CD4-positive, alpha-beta T cell treated with Interleukin-2 at 100 ng/mL for 4 hours (primary cell): ENCODE measurements around the gene RND1.

Source experiments
- DNase-seq: peaks from one replicate; pipeline ENCODE4 v3.0.0-alpha.2; 2020; ENCODE audit warnings: low spot score

The RND1 gene

DNA sequence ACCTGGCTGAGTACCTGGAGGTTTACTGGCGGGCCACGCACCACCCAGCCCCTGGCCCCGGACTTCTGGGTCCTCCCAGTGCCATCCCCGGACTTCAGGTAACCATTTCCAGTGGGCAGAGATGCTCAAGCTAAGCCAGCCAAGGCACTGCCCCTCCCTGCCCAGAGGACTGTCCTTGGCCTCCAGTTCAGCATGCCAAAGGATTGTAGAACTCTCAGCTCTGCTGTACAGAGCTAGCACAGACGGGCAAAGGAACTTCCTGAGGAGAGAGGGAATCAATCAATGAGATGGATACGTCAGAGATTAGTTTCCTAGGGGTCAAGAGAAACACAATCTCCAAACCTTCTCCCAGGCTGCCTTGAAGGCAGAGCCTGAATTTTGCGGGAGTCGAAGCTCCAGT is 38.6 kb downstream of the RND1 start:
- DNase-seq, result no peak

DNA sequence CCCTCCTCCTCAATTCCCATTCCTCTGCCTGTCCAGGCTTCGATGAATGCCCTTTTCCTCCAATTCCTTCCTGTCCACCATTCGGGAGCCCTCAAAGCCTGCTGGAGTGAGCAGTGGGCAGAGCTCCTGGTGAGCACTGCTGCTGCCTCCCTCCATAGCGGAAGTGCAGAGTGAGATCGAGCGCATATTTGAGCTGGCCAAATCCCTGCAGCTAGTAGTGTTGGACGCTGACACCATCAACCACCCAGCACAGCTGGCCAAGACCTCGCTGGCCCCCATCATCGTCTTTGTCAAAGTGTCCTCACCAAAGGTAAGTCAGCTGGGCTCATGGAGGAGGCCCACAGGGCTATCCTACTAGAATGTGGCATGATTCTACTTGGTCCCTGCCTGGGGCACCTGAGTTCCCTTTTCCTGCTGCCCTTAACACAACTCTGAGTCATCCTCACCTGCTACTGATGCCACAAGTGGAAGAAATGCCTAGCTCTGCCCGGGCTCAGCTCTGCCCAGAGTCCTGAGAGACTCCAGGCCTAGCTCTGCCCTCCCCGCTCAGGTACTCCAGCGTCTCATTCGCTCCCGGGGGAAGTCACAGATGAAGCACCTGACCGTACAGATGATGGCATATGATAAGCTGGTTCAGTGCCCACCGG is 39.3 kb downstream of the RND1 start:
- no peak for DNase-seq

DNA sequence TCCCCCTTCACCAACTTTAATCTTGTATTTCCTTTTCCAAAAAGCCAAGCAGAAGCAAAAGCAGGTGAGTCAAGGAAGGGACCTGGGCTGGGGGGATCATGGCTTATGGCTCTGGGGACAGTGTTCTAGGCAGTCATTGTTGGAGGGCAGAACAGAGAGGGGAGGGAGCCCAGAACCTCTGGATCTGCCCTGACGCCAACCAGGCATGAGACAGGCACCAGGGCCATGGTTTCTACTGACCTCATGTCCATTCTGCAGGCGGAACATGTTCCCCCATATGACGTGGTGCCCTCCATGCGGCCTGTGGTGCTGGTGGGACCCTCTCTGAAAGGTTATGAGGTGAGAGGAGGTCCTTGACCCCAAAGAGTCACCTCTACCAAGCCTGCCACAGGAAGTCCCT is 40.8 kb downstream of the RND1 start:
- DNase-seq, result no peak

DNA sequence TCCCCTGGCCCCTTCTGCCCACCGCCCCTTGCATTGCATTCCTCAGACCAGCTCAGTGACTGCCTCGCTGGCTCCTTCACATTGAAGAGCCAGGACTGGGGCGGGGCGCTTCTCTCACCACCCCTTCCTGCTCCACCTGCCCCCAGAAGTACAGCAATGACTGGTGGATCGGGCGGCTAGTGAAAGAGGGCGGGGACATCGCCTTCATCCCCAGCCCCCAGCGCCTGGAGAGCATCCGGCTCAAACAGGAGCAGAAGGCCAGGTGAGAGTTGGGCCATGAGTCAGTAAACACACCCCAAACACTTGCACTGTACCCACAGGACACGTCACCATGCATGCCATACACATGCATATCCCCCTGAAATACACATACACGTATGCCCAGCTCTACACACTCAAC is 41.6 kb downstream of the RND1 start:
- DNase-seq, result peak; percentile 43

DNA sequence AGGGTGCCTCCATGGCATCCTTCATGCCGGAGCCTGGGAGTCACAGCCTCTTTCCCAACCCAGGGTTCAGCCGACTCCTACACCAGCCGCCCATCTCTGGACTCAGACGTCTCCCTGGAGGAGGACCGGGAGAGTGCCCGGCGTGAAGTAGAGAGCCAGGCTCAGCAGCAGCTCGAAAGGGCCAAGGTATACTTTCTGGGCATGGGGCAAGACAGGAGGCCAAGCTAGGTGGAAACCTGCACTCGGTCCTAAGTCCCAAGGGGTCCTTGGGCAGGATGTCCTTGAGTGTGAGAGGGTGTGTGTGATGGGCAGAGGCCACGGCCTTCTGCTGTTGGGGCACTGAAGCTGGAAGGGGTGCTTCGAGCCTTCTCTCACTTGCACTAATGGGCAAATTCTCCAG is 42.4 kb downstream of the RND1 start:
- no peak for DNase-seq

GRCh38 chr12:48822711-48823110 is 43.0 kb downstream of the RND1 start:
- no peak for DNase-seq

GRCh38 chr12:48822139-48822538 is 43.5 kb downstream of the RND1 start:
- no peak for DNase-seq

DNA sequence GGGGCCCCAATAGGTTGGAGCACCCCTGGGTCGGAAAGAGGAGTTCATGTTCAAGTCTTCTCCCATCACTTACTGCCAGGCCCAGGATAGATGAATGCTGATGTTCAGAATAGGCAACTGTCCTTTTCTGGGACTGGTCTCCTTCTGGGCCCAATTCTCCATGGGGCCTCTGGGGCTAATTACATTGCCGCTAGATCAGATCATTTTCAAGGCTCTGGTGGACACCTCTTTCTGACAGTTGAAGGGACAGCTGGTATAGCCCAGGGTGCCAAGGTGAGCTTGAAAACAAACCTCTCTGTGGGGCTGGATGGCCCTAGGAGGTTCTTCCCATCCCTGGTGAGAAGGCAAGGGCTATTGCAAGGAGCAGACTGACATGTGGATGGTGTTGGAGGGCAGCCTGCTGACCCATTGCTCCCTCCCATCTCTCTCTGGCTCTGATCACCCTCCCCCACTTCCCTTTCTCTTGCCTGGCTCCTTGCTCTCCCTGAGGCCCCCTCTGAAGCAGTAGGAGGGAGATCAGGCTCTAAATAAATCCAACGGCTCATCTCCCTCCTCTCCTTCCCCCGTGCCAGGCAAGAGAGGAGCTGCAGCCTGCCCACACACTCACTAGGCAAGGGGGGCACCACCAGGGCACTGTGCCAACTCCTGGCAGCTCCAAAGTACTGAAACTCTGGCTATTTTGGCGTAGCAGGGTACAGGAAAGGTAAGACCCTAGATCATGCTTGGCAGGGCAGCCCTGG is 45.5 kb downstream of the RND1 start:
- no peak for DNase-seq

DNA sequence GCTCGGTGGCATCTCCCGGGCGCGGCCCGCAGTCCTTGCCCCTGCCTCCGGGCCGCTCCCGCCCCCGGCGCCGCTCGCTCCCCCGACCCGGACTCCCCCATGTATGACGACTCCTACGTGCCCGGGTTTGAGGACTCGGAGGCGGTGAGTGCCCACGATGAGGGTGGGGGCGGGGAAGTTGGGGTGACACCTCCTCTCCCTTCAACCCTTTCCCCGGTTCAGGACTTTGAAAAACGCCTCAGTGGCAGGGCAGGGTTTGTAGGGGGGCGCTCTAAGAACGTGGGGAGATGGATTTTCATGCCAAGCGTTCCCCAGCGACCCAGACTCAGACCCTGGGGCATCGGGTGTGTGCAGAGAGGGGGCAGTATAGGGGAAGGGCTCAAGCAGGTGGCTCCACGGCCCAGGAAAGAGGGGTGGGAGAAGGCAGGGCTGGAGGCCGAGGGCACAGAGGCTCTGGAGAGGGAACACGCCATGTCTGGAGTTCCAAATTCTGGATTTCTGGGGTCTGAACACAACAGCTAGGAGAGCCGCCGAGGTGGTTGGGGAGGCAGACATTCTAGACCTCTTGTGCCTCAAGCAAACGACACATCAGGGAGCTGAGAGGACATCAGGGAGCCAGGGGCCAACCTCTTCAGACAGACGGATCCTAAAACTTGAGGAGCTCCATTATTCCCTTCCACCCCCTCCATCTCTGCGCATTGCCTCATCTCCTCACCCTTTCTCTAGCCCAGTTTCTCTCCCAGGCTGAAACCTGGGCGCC is 46.7 kb downstream of the RND1 start:
- peak; percentile 15 for DNase-seq

- peak; percentile 72 for DNase-seq
Measured at GRCh38 chr12:48817873-48818830, 47.5 kb downstream of the RND1 start, which contains the start of gene CACNB3. Gene CACNB3, plus strand, starts transcription at chr12:48818496. Its CDS starts 434 bp downstream, at chr12:48818930.

DNA sequence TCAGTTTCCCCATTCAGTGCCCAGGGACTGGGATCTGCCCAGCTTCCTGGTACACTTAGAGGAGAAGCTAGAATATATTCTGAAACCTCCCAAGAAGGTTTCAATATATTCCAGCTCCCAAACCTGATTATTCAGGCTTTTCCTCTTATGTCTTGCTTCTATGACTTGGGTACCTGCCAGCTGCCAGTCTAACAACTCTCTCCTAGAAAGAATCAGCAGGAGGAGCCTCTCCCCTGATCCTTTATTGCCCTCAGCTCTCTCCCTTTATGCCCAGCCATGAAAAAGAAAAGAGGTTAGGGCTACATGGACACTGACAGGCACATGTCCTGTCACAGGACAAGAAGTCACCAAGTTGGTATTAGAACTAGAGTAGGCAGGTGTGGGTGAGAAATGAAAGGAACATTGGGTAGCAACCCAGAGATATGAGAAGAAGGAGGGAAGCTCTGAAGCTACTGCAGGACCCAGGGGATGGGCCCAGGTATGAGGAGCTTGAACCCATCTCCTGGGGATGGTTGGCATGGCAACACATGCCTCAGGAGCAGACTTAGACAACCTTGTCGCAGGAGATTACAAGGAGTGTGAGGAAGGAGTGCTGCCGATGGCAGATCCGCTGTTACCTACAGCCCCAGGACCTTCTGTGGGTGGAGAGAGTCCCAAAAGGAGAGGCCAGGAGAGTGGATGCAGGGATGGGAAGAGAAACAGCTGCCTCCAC is 49.4 kb downstream of the RND1 start:
- DNase-seq, result no peak

DNA sequence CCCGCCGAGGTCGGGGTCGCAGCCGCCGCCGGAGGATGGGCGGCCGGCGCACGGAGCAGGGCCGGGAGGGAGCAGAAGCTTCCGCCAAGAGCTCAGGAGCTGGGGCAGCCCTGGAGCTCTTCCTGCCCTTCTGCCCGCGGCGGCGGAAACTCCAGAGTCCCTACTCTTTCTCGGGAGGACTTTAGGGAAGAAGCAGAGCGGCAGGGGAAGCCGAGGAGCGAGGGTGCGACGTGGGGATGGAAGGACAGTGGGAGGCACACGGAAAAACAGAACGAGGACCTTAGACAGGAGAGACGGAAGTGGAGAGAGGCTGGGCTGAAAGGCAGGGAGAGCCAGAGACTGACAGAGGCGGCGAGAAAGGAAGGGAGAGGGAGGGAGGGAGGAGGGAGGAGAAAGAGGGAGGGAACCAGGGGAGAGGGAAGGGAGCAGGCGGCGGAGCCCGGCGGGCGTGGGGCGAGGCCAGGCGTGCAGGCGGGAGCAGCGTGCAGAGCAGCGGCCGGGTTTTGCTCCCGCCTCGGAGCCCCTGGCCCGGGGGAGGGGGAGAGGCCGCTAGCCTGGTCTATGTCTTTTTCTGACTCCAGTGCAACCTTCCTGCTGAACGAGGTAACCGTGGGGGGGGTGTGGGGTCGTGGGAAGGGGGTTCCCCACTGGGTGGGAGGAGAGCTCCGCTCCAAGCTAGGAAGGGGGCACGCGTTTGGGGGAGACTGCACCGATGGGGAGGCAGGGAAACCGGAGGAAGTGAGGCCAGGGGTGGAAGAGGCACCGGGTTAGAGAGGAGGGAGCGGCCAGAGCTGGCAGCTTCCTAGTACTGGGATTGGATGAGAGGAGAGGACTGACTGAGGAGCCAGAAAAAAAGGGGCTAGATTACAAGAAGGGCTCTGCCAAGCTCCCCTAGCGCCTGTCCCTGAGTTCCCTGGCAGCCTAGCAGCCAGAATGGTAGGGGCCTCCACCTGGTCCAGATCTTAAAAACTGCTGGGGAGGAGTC is 50.3 kb downstream of the RND1 start:
- DNase-seq, result peak; percentile 15

DNA sequence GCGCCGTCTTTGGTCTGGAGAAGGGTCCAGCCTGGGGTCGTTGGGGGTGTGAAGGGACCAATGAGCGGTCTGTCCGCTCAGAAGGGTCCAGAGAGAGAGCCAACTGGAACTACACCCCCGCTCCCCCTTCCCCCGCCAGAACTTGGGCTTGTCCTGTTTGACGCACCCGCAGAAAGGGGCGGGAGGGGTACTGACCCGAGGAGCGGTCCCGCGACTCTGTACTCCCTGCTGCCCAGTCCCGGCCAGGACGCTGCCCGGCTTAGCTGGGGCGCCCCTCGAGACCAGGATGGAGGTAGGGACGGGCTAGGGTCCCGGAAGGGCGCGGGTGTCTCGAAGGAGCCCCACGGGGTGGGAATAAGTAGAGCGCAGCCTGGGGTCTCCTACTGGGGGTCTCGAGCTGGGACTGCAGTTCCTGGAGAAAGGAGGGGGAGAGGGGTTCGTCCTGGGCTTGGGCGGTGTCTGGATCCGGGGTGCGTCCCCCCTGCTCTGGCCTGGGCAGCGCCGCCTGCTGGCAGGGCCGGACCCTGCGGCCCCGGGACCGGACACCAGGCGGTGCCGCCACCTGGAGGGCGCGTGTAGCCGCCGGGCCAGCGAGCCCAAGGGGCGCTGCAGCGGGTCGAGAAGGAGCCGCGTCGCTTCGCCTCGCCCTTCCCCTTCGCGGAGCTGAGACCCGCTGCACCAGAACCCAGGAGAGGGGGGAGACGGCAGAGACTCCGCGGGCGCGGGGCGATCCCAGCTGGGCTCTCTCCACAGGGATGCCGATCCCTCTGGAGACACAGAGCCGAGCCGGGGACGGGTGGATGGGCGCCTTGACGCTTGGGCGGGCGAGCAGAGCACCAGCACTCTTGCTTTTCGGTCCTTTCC is 51.2 kb downstream of the RND1 start:
- peak; percentile 81 for DNase-seq

DNA sequence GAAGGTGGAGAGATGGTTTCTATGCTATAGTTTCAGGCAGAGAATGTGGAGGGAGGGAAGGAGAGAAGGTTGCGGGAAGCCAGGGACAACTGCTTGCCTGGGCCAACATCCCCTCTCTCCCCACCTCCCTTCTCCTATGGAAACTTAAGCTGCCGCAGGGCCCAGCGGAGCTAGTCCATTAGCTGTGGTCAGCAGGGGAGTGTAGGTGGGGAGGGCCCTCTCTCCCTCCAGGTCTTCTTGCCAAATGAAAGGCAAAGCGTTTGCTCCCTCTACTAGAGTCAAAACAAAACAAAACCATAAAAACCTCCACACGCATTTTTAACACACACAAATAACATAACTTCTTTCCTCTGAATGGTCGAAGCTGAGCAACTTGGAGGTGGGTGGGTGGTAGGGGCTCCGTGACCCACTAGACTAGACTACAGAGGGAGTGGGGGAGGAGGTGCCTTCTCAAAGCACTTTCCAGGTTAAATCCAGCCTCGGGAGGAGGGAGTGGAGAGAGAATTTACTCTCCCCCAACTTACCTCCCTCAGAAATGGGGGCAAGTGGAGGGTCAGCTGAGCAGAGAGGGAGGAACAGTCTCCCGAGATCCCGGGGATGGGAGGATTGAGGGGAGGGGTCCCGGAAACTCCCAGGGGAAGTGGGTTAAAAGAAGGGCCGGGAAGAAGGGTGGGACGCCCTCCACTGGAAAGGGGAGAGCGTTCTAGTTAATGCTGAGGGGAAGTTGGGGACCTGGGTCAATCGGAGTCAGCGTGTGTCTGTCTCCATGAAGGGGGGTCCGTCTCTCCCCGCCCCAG is 52.0 kb downstream of the RND1 start:
- no peak for DNase-seq

DNA sequence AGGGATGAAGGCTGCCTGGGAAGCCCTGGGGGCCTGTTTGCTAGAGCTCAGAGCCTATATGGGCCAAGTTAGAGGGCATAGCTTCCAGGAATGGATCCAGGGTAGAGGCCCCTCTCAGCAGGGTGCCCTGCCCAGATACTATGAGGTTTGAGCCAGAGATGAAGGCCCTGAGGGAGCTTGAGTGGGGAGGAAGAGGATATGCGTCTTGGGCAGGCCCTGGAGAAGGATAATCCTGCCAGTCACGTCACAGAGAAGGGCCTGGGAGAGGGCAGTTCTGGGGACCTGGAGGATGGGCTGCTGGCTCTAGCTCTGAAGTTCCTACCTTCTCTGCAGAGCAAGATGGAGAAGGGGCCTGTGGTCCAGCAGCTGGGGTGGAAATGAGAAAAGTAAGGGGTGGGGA is 53.3 kb downstream of the RND1 start:
- no peak for DNase-seq

- DNase-seq, result no peak
Measured at GRCh38 chr12:48811437-48812090, 54.1 kb downstream of the RND1 start.

DNA sequence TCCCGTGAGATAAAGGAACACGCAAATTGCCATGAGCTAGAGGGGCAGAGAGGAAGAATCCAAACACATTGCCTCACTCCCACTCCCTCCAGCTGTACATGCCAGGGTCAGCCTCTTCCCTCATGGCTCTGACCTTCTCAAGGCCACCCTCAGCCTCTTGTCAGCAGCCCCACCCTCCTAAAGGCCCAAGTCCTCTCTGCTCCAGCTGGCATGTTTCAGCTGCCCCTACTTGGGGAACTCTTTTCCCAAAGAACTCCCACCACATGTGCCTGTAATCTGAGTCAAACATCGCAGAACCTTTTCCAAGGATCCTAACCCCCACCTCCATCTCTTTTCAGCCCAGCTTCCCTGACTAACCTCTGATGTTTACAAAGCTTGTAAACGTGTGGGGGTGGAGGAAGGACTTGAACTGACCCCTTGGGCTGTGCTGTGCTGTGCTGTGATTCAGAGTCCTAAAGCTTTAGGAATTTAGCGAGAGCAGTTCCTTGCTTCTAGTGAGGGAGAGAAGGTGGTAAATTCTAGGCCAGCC is 54.7 kb downstream of the RND1 start:
- DNase-seq, result no peak
